HepG2 (cell line): Measurements from ENCODE around the gene OGFOD3. TPM values are rescaled to one million over a fixed set of nuclear protein-coding genes. Genes with fewer than 3 reads are reported as not detected.

Source experiments
- ARID3A ChIP-seq: IDR thresholded peaks from 2 replicates; pipeline ENCODE4 v1.6.1; 2012; ENCODE audit warnings: low read depth, low read length, improper control_type of control experiment
- BORCS8-MEF2B ChIP-seq: sonication (generic); formaldehyde crosslinking; IDR thresholded peaks from 2 replicates; pipeline ENCODE4 v1.8.0; 2022; ENCODE audit warnings: mild to moderate bottlenecking, missing genetic modification reagents
- DR1 ChIP-seq: sonication (generic); formaldehyde crosslinking; IDR thresholded peaks from 2 replicates; pipeline ENCODE4 v1.8.0; 2021; ENCODE audit warnings: mild to moderate bottlenecking, missing genetic modification reagents, inconsistent platforms
- HMGXB3 ChIP-seq: sonication (generic); formaldehyde crosslinking; IDR thresholded peaks from 2 replicates; pipeline ENCODE4 v1.4.0; 2020; ENCODE audit warnings: missing genetic modification reagents, borderline replicate concordance
- KMT2B ChIP-seq: IDR thresholded peaks from 2 replicates; pipeline ENCODE4 v1.6.1; 2016; ENCODE audit warnings: missing genetic modification reagents, missing compliant biosample characterization
- LRRFIP1 ChIP-seq: sonication (generic); formaldehyde crosslinking; conservative IDR thresholded peaks from 2 replicates; pipeline ENCODE4 v1.4.0; 2020; ENCODE audit warnings: missing genetic modification reagents
- NFATC3 ChIP-seq: sonication (generic); formaldehyde crosslinking; IDR thresholded peaks from 2 replicates; pipeline ENCODE4 v1.5.1; 2020; ENCODE audit warnings: mild to moderate bottlenecking, missing genetic modification reagents
- POLR2A ChIP-seq, 2 experiments: IDR thresholded peaks; 2 replicates each; pipeline ENCODE4 v1.6.1; 2011; ENCODE audit warnings: low read depth in 2 of 2, low read length in 2 of 2, mild to moderate bottlenecking in 1 of 2, moderate library complexity in 1 of 2; ENCODE audit not compliant: insufficient read depth in 1 of 2
- POLR2AphosphoS5 ChIP-seq: IDR thresholded peaks from 2 replicates; pipeline ENCODE4 v1.6.1; 2012; ENCODE audit warnings: low read depth, low read length
- PPARG ChIP-seq: conservative IDR thresholded peaks from 2 replicates; pipeline ENCODE4 v1.6.1; 2016; ENCODE audit warnings: missing biosample characterization, missing genetic modification reagents
- SP2 ChIP-seq: sonication (generic); formaldehyde crosslinking; IDR thresholded peaks from 2 replicates; pipeline ENCODE4 v1.5.1; 2020; ENCODE audit warnings: mild to moderate bottlenecking, missing genetic modification reagents
- WIZ ChIP-seq: sonication (generic); formaldehyde crosslinking; IDR thresholded peaks from 2 replicates; pipeline ENCODE4 v1.5.1; 2020; ENCODE audit warnings: mild to moderate bottlenecking, missing genetic modification reagents
- XRCC5 ChIP-seq: fragments of 200-400 bp; formaldehyde crosslinking; optimal IDR thresholded peaks from 2 replicates; pipeline ENCODE3; 2017; ENCODE audit warnings: mild to moderate bottlenecking, low read length
- ZFAT ChIP-seq: sonication (generic); formaldehyde crosslinking; conservative IDR thresholded peaks from 2 replicates; pipeline ENCODE4 v1.8.1; 2023; ENCODE audit warnings: missing genetic modification reagents, inconsistent platforms
- ZNF280D ChIP-seq: sonication (generic); formaldehyde crosslinking; IDR thresholded peaks from 2 replicates; pipeline ENCODE4 v1.5.1; 2020; ENCODE audit warnings: mild to moderate bottlenecking, missing genetic modification reagents
- ZNF552 ChIP-seq: sonication (generic); formaldehyde crosslinking; IDR thresholded peaks from 2 replicates; pipeline ENCODE4 v1.9.0; 2022; ENCODE audit warnings: missing genetic modification reagents, mild to moderate bottlenecking, borderline replicate concordance
- ZNF576 ChIP-seq: sonication (generic); formaldehyde crosslinking; IDR thresholded peaks from 2 replicates; pipeline ENCODE4 v1.4.0; 2020; ENCODE audit warnings: mild to moderate bottlenecking, missing genetic modification reagents
- ZNF747 ChIP-seq: sonication (generic); formaldehyde crosslinking; IDR thresholded peaks from 2 replicates; pipeline ENCODE4 v1.8.1; 2023; ENCODE audit warnings: missing genetic modification reagents, mild to moderate bottlenecking, borderline replicate concordance
- polyA plus RNA-seq, 8 experiments: library from polyadenylated mRNA; depleted of rRNA in 3 of 8; stranded (reverse) in 7 of 8; unstranded in 1 of 8; fragments of >200 nt; fragmentation: Illumina TruSeq in 4 of 8; extraction: Trizol in 4 of 8; gene quantifications; 2 replicates each; pipeline versions ENCODE4 v1.2.1 to v1.2.3, GENCODE V29; 2011 to 2016; ENCODE audit warnings: low read depth in 4 of 8, missing spikeins in 1 of 8, mixed read lengths in 1 of 8; ENCODE audit not compliant: insufficient read depth in 1 of 8
- total RNA-seq, 5 experiments: library from RNA; depleted of rRNA; stranded (reverse); fragments of >200 nt; fragmentation: Illumina TruSeq; extraction: Trizol; gene quantifications; 2 replicates each; pipeline ENCODE4 v1.2.3, GENCODE V29; 2016; ENCODE audit warnings: low read depth in 1 of 5

OGFOD3 gene
- total and polyA plus RNA-seq, 2 of the 13 experiments (the other 11 are each of a cell fraction or from before 2014, with no cell fraction given): 40.0 to 42.1 TPM

- TF ChIP-seq HMGXB3 (CRISPR knock-in tag) (no peak), ZNF280D (CRISPR knock-in tag) (no peak), SP2 (CRISPR knock-in tag) (no peak), ZFAT (CRISPR knock-in tag) (no peak), DR1 (peak; percentile 54), XRCC5 (peak; percentile 65), BORCS8-MEF2B (CRISPR knock-in tag) (peak; percentile 37), KMT2B (CRISPR knock-in tag) (0 out of 2 replicates have a peak, but pooled peaks have one; percentile 38), PPARG (CRISPR knock-in tag) (no peak), ZNF576 (CRISPR knock-in tag) (no peak), LRRFIP1 (no peak), ZNF747 (CRISPR knock-in tag) (peak; percentile 56; the same call in 1 of the 2 replicates), NFATC3 (no peak), ZNF552 (CRISPR knock-in tag) (no peak), WIZ (no peak), POLR2A (IDR thresholded peaks at IDR 0.05; ENCODE audit: insufficient read depth in 1 of 2, low read depth in 2 of 2, low read length in 2 of 2) (0 out of 4 replicates have a peak, but pooled peaks of 1 of the 2 experiments have one; percentile 27), ARID3A (no peak), POLR2AphosphoS5 (no peak)
Observed at GRCh38 chr17:82461827-82462524, 43.6 kb upstream of the OGFOD3 start (continued).
